ENCODE measurements around the gene CPT1A. TPM values are rescaled to one million over a fixed set of nuclear protein-coding genes. Genes with fewer than 3 reads are reported as not detected.
"Not testable (repeated sequence)": the region's sequence is repeated elsewhere in the genome, so short reads cannot be mapped to it uniquely, and the experiment has no call there.

CPT1A gene
- total RNA-seq: 10 to 100 TPM in 3 of 4 donors, 1 to 10 TPM in 1; 9.7 to 29.2 (median 15.0) TPM
- 10 to 100 TPM in 2 of 3 donors, 1 to 10 TPM in 1; 8.6 to 12.9 (median 11.5) TPM for polyA plus RNA-seq
- long read RNA-seq, donor 1, full-length matches to known transcripts: 1 of 4 reads
- long read RNA-seq, donor 1, partial matches to known transcripts: 2 of 4 reads
- long read RNA-seq, donor 1, other reads (novel, unspliced or antisense): 1 of 4 reads
- long read RNA-seq, donor 2, full-length matches to known transcripts: 2 of 5 reads
- long read RNA-seq, donor 2, partial matches to known transcripts: 2 of 5 reads
- long read RNA-seq, donor 2, other reads (novel, unspliced or antisense): 1 of 5 reads

DNA sequence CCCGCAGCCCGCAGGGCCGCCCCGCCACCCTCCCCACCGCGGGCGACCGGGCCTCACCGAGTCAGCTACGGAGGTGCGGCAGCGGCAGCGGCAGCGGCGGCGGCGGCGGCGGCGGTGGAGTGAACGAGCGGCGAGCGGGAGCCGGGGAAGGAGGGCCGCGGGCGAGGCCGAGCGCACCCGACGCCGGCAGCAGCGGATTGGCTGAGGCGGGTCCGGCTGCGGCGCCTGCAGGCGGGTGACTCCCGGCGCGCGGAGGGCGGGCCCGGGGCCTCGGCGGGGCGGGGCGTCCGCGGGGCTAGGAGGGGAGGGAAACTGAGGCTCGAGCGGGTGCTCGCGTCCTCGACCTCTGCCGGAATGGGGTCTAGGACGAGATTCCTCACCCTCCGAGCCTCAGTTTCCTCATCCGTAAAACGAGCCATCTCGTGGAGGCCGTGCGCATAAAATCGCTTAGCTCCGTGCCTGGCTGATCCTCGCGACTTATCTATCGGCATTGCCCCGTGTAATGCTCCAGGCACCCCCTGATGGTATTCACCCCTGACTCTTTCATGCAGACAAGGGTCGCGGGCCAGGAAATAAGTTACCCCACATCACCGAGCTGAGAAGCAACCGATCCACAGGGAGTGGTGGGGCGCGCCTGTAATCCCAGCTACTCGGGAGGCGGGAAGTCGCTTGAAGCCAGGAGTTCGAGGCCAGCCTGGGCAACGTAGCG lies at the start of gene CPT1A:
Gene CPT1A, minus strand, starts transcription at position 199 of the 709 bp plus-strand sequence. CDS start 26,442 bp downstream, outside the sequence.
- DNase-seq (peak; percentile 83 to 85), ATAC-seq (peak; percentile 39 to 50 (median 44))
- WGBS, 3 donors: 6 to 7% (median 7%) methylated on average over 60 to 82 of the region's 82 CpGs
- intact Hi-C loops (cut with DNase I): loop anchor here in 1 of 2 donors (2.0 to 10.0 kb wide), 2 partner anchors 31 to 203 kb away; partner anchors contain the start of gene TPCN2
- Histone ChIP-seq H3K27me3 (ENCODE audit: insufficient read depth in 3 of 3, low read length in 2 of 3) (no peaks in the 10 kb centered on the region), H3K27ac (peak within 1 kb of the TSS; percentile 94), H3K4me3 (peak within 1 kb of the TSS; percentile 80), H3K4me1 (peaks cover 35% of the 10 kb centered on the region), H3K9me3 (no peaks in the 10 kb centered on the region), H3K36me3 (ENCODE audit: insufficient read depth in 1 of 2, low read depth in 1 of 2) (no peaks in the 10 kb centered on the region)
- TF ChIP-seq, protein P1, sequence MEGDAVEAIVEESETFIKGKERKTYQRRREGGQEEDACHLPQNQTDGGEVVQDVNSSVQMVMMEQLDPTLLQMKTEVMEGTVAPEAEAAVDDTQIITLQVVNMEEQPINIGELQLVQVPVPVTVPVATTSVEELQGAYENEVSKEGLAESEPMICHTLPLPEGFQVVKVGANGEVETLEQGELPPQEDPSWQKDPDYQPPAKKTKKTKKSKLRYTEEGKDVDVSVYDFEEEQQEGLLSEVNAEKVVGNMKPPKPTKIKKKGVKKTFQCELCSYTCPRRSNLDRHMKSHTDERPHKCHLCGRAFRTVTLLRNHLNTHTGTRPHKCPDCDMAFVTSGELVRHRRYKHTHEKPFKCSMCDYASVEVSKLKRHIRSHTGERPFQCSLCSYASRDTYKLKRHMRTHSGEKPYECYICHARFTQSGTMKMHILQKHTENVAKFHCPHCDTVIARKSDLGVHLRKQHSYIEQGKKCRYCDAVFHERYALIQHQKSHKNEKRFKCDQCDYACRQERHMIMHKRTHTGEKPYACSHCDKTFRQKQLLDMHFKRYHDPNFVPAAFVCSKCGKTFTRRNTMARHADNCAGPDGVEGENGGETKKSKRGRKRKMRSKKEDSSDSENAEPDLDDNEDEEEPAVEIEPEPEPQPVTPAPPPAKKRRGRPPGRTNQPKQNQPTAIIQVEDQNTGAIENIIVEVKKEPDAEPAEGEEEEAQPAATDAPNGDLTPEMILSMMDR (IDR thresholded peaks at IDR 0.05): no peak

DNA sequence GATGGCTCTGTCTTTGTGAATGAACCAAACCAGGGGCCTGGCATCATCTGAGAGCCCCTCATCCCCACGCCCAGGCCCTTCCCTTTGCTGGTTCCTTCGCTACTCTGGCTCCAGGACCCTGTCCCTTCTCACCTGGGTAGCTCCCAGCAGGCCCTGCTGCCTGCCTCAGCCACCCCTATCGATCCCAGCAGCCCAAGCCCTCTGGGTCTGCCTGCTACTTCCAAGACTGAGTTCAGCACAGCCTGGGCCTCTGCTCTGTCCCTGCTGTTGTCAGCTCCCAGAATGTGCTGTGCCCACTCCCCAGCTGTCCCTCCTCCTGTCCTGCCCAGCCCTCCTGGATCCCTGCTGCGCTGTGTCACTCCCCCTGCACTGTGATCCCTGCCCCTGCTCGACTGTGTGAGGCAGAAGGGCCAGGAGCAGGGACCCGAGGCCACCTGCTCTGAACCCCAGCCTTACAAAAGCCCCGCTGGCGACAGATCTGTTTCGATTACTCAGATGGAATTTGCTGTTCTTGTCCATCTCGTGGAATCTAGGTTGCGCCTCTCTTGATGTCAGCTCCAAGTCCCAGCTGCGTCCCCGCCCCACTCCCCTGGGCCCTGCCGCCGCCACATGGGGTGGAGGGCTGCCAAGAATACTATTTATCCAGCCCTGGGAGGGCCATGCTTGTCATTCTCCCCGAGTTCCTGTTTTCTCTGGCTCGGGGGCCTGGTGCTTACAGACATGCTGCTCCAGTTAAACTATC lies 48.9 kb upstream of the CPT1A start:
- Histone ChIP-seq H3K4me3 (peak overlapping the region; percentile 32), H3K9me3 (no peaks in the 10 kb centered on the region), H3K27ac (peak overlapping the region; percentile 73), H3K4me1 (peaks cover 14% of the 10 kb centered on the region), H3K36me3 (ENCODE audit: insufficient read depth in 1 of 2, low read depth in 1 of 2) (peaks cover 2 to 42% of the 10 kb centered on the region in 2 donors), H3K27me3 (ENCODE audit: insufficient read depth in 3 of 3, low read length in 2 of 3) (no peaks in the 10 kb centered on the region)
- ATAC-seq (peak; percentile 88 to 94 (median 92)), DNase-seq (peak; percentile 86 to 91)
- TF ChIP-seq, protein P1 (IDR thresholded peaks at IDR 0.05): no peak
- intact Hi-C loops (cut with DNase I): no loop called here
- 15 to 22% (median 20%) methylated on average over 17 of the region's 17 CpGs for WGBS, 3 donors

DNA sequence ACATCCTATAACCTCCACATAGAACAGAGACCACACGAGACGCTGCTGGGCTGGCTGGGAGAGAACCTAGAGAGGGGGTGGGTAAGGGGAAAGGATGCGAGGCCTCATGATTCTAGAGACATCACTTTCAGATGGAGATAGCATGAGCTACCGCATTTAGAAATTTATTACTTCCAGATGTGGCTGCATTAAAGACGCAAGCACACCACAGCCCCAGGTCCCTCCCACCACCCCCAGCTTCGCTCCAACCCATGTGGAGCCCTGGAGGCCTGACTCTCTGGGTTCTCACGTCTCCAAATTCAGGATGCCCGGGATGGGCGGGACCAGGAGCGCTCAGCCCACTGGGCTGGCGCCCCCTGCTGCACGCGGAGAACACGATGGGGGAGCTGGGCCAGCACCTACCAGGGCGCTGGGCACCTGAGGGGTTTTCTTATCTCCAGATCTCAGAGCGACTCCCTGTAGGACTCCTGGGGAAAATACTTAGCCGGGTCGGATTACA lies 48.3 kb upstream of the CPT1A start:
- DNase-seq (peak; percentile 69 to 73), ATAC-seq (peak; percentile 33 to 58 (median 52))
- intact Hi-C loops (cut with DNase I): no loop called here
- no peaks in the 10 kb centered on the region for H3K27me3 ChIP-seq (ENCODE audit: insufficient read depth in 3 of 3, low read length in 2 of 3)
- peak overlapping the region; percentile 73 for H3K27ac ChIP-seq
- H3K9me3 ChIP-seq: no peaks in the 10 kb centered on the region
- TF ChIP-seq, protein P1 (IDR thresholded peaks at IDR 0.05): peak; percentile 37
- H3K36me3 ChIP-seq (ENCODE audit: insufficient read depth in 1 of 2, low read depth in 1 of 2): peaks cover 2 to 36% of the 10 kb centered on the region in 2 donors
- peaks cover 14% of the 10 kb centered on the region for H3K4me1 ChIP-seq
- 59 to 65% (median 61%) methylated on average over 17 to 18 of the region's 18 CpGs for whole genome bisulfite sequencing, 3 donors
- H3K4me3 ChIP-seq: no peak overlapping the region

DNA sequence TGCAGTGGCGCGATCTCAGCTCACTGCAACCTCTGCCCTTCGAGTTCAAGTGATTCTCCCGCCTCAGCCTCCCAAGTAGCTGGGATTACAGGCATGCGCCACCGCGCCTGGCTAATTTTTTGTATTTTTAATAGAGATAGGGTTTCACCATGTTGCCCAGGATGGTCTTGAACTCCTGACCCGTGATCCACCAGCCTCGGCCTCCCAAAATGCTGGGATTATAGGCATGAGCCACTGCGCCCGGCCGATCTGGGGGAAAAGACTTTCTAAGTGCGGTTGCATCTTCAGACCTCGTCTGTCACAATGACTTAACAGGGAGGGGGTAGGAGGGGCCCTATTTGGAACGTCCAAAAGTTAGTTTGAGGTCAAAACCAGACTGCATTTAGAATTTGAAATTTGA lies 43.1 kb upstream of the CPT1A start:
- H3K36me3 ChIP-seq (ENCODE audit: insufficient read depth in 1 of 2, low read depth in 1 of 2); DNase-seq; H3K9me3 ChIP-seq; H3K27me3 ChIP-seq (ENCODE audit: insufficient read depth in 3 of 3, low read length in 2 of 3); H3K4me3 ChIP-seq; H3K4me1 ChIP-seq; ATAC-seq; H3K27ac ChIP-seq; intact Hi-C loops (cut with DNase I): not testable (repeated sequence)
- 93 to 95% (median 94%) methylated on average over 15 of the region's 15 CpGs for WGBS, 3 donors
